ENCODE data around the gene MAGED1.

GRCh38 chrX:51862920-51863319 lies 30.5 kb upstream of the MAGED1 start:
- TF ChIP-seq CTCF (IDR thresholded peaks at IDR 0.05) (no peak), POLR2AphosphoS5 (IDR thresholded peaks at IDR 0.05) (no peak), EP300 (IDR thresholded peaks at IDR 0.05) (no peak)
